SK-N-SH (cell line): ENCODE data around the gene NSMCE4A. TPM values are rescaled to one million over a fixed set of nuclear protein-coding genes. Genes with fewer than 3 reads are reported as not detected.

Experiments used
- CTCF ChIA-PET: fragments of 300-600, 350-600 bp; formaldehyde crosslinking; extraction: SDS; loops from one replicate; lab custom pipeline; 2021; lab: Yijun Ruan, JAX
- POLR2A ChIA-PET: fragments of 350-600 bp; sonication (Branson Sonifier 250); formaldehyde crosslinking; extraction: SDS; loops from one replicate; lab custom pipeline; 2020; ENCODE audit warnings: antibody characterized with exemption, inconsistent platforms; lab: Yijun Ruan, JAX
- DNase-seq: peaks from one replicate; pipeline ENCODE4 v3.0.0; 2012
- H2AFZ ChIP-seq: fragments of 200-600 bp; sonication (generic); 2 replicates; pipeline ENCODE4 v1.8.1; 2016; ENCODE audit warnings: antibody characterized with exemption, mild to moderate bottlenecking, low read depth
- H3F3A ChIP-seq: fragments of 200-600 bp; sonication (generic); replicated peaks from 2 replicates; pipeline ENCODE3; 2016; ENCODE audit warnings: antibody characterized with exemption, mild to moderate bottlenecking; ENCODE audit not compliant: insufficient read depth
- H3K27ac ChIP-seq, 2 experiments: fragments of 200-500 bp in 1 of 2; fragments of 200-600 bp in 1 of 2; sonication (Bioruptor generic) in 1 of 2; sonication (generic), shearing (Covaris generic) in 1 of 2; 2 replicates each; pipeline versions ENCODE4 v1.5.1 to v1.6.1; 2014 to 2016; ENCODE audit warnings: low read depth in 2 of 2, inconsistent platforms in 1 of 2, low read length in 1 of 2, mild to moderate bottlenecking in 1 of 2, mixed read lengths in 1 of 2
- H3K27me3 ChIP-seq: fragments of 200-600 bp; sonication (generic), shearing (Covaris generic); 2 replicates; pipeline ENCODE4 v1.6.1; 2016; ENCODE audit warnings: mixed run types; ENCODE audit not compliant: insufficient read depth
- H3K36me3 ChIP-seq, 2 experiments: fragments of 200-500 bp in 1 of 2; fragments of 200-600 bp in 1 of 2; sonication (Bioruptor generic) in 1 of 2; sonication (generic) in 1 of 2; replicated peaks in 1 of 2; 2 replicates each; pipeline versions ENCODE3 to v1.5.1; 2014 to 2016; ENCODE audit warnings: low read length in 1 of 2, mild to moderate bottlenecking in 1 of 2; ENCODE audit not compliant: insufficient read depth in 2 of 2, control insufficient read depth in 1 of 2
- H3K4me1 ChIP-seq, 2 experiments: fragments of 200-500 bp in 1 of 2; fragments of 200-600 bp in 1 of 2; sonication (Bioruptor generic) in 1 of 2; sonication (generic), shearing (Covaris generic) in 1 of 2; 2 replicates each; pipeline versions ENCODE4 v1.5.1 to v1.6.1; 2014 to 2016; ENCODE audit warnings: low read depth in 1 of 2, low read length in 1 of 2, mixed run types in 1 of 2; ENCODE audit not compliant: insufficient read depth in 2 of 2, control insufficient read depth in 1 of 2
- H3K4me2 ChIP-seq: fragments of 200-600 bp; sonication (generic), shearing (Covaris generic); 2 replicates; pipeline ENCODE4 v1.6.1; 2017; ENCODE audit warnings: mixed run types
- H3K4me3 ChIP-seq, 2 experiments: fragments of 200-500 bp in 1 of 2; fragments of 200-600 bp in 1 of 2; sonication (Bioruptor generic) in 1 of 2; sonication (generic), shearing (Covaris generic) in 1 of 2; 2 replicates each; pipeline versions ENCODE4 v1.5.1 to v1.8.1; 2014 to 2016; ENCODE audit warnings: low read depth in 2 of 2, inconsistent platforms in 1 of 2, low read length in 1 of 2, mild to moderate bottlenecking in 1 of 2, mixed read lengths in 1 of 2, moderate library complexity in 1 of 2
- H3K79me2 ChIP-seq: fragments of 200-600 bp; sonication (generic); 2 replicates; pipeline ENCODE4 v1.8.1; 2017; ENCODE audit warnings: mild to moderate bottlenecking; ENCODE audit not compliant: insufficient read depth
- H3K9ac ChIP-seq: fragments of 200-600 bp; sonication (generic); 2 replicates; pipeline ENCODE4 v1.6.1; 2017; ENCODE audit warnings: mixed run types
- H3K9me2 ChIP-seq: fragments of 200-600 bp; sonication (generic); 2 replicates; pipeline ENCODE4 v1.6.1; 2017; ENCODE audit warnings: mixed run types
- H3K9me3 ChIP-seq: fragments of 200-600 bp; sonication (generic); 2 replicates; pipeline ENCODE4 v1.6.1; 2017; ENCODE audit warnings: mixed run types, mild to moderate bottlenecking, moderate library complexity
- H4K20me1 ChIP-seq: fragments of 200-600 bp; sonication (generic); 2 replicates; pipeline ENCODE4 v1.6.1; 2017; ENCODE audit warnings: mild to moderate bottlenecking, mixed run types; ENCODE audit not compliant: insufficient read depth
- ELF1 ChIP-seq: IDR thresholded peaks from 2 replicates; pipeline ENCODE4 v1.4.0; 2012
- GABPA ChIP-seq: IDR thresholded peaks from 2 replicates; pipeline ENCODE4 v1.4.0; 2012; ENCODE audit warnings: low read depth, mild to moderate bottlenecking
- MXI1 ChIP-seq: IDR thresholded peaks from 2 replicates; pipeline ENCODE4 v1.6.1; 2012; ENCODE audit warnings: mild to moderate bottlenecking, low read depth, low read length, improper control_type of control experiment
- NFIC ChIP-seq: IDR thresholded peaks from 2 replicates; pipeline ENCODE4 v1.4.0; 2012; ENCODE audit warnings: borderline replicate concordance
- NRF1 ChIP-seq: IDR thresholded peaks from 2 replicates; pipeline ENCODE4 v1.6.1; 2012; ENCODE audit warnings: low read depth, mild to moderate bottlenecking, low read length
- POLR2AphosphoS5 ChIP-seq: IDR thresholded peaks from 2 replicates; pipeline ENCODE4 v1.6.1; 2012; ENCODE audit warnings: low read depth, low read length
- RAD21 ChIP-seq: IDR thresholded peaks from 2 replicates; pipeline ENCODE4 v1.6.1; 2012; ENCODE audit warnings: mild to moderate bottlenecking, low read length
- SIN3A ChIP-seq: IDR thresholded peaks from 2 replicates; pipeline ENCODE4 v1.6.1; 2012; ENCODE audit warnings: low read depth, mild to moderate bottlenecking, low read length, moderate library complexity, borderline replicate concordance
- SMC3 ChIP-seq: IDR thresholded peaks from 2 replicates; pipeline ENCODE4 v1.6.1; 2012; ENCODE audit warnings: low read depth, low read length, improper control_type of control experiment
- YY1 ChIP-seq: IDR thresholded peaks from 2 replicates; pipeline ENCODE4 v1.4.0; 2012; ENCODE audit warnings: low read depth, mild to moderate bottlenecking
- WGBS: methylation state at CpG from one replicate; pipeline ENCODE4 v1.1.6; 2017; ENCODE audit warnings: low lambda C conversion rate; 5-methylcytosine and 5-hydroxymethylcytosine counted together
- polyA plus RNA-seq, 3 experiments: library from polyadenylated mRNA; depleted of rRNA; stranded (reverse); fragments of >200 nt; gene quantifications; 2 replicates each; pipeline ENCODE4 v1.2.3, GENCODE V29; 2012
- TF ChIP-seq, protein P1 (sequence below): IDR thresholded peaks from 2 replicates; pipeline ENCODE4 v1.4.0; 2012; ENCODE audit warnings: low read depth, borderline replicate concordance
- TF ChIP-seq, protein P2 (sequence below): fragments of 150-350 bp; IDR thresholded peaks from 2 replicates; pipeline ENCODE4 v1.6.1; 2017; ENCODE audit warnings: antibody characterized with exemption, low read length, low read depth, borderline replicate concordance
- TF ChIP-seq, protein P3 (sequence below): IDR thresholded peaks from 2 replicates; pipeline ENCODE4 v1.4.0; 2012; ENCODE audit warnings: low read depth, borderline replicate concordance
- TF ChIP-seq, protein P4 (sequence below): IDR thresholded peaks from 2 replicates; pipeline ENCODE4 v1.4.0; 2012; ENCODE audit warnings: low read depth
- TF ChIP-seq, protein P5 (sequence below): fragments of 200-600 bp; sonication (generic); IDR thresholded peaks from 2 replicates; pipeline ENCODE4 v1.6.1; 2017; ENCODE audit warnings: antibody characterized with exemption, mild to moderate bottlenecking, moderate library complexity
- TF ChIP-seq, protein P6 (sequence below): IDR thresholded peaks from 2 replicates; pipeline ENCODE4 v1.6.1; 2012; ENCODE audit warnings: mild to moderate bottlenecking, low read depth, low read length, moderate library complexity

Gene NSMCE4A, protein sequence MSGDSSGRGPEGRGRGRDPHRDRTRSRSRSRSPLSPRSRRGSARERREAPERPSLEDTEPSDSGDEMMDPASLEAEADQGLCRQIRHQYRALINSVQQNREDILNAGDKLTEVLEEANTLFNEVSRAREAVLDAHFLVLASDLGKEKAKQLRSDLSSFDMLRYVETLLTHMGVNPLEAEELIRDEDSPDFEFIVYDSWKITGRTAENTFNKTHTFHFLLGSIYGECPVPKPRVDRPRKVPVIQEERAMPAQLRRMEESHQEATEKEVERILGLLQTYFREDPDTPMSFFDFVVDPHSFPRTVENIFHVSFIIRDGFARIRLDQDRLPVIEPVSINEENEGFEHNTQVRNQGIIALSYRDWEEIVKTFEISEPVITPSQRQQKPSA
- polyA plus RNA-seq (2012; rRNA removed): 28.5 and 35.6 TPM in 2 replicates
- 29.9 and 31.8 TPM in 2 replicates for polyA plus RNA-seq (2012; cell fraction: cytosol; rRNA removed)
- 96.2 and 102 TPM in 2 replicates for polyA plus RNA-seq (2012; cell fraction: nucleus; rRNA removed)

DNA sequence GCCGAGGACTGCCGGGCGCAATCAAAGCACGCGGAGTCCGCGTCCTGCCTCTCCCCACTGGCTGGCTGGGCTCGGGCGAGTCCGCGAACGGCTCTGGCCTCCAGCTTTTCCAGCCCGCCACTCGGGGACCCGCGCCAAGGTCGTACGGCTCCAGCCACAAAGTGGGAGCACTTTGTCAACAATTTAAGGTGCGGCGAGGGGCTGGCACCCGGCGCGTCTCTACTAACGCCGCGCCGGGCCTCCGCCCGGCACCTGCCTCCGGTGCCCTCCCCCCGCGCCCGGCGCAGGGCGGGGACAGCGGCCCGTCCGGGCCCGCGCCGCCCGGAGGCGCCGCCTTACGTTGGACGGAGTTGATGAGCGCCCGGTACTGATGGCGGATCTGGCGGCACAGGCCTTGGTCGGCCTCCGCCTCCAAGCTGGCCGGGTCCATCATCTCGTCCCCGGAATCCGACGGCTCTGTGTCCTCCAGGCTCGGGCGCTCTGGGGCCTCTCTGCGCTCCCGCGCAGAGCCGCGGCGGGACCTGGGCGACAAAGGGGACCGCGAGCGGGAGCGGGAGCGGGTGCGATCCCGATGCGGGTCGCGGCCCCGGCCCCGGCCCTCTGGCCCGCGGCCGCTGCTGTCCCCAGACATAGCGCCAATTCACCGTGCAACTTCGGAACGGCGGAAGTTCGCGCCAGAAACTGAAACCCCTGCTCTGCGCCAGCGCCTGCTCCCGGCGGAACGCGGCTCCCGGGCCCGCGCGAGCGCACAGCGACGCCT is at the start of gene NSMCE4A:
NSMCE4A (minus strand) TSS at position 683 of the 760 bp plus-strand sequence; CDS start at position 631, 52 bp downstream.
- WGBS: 0% methylated on average over 1 of the region's 101 CpGs
- Histone ChIP-seq H3K4me1 (peaks cover 0 to 13% of the 10 kb centered on the region in 2 experiments; a peak in 2 of 4 replicates), H3K9ac (peak within 1 kb of the TSS; percentile 96), H3K9me3 (no peaks in the 10 kb centered on the region), H3K4me3 (peak within 1 kb of the TSS; percentile 82 to 98), H4K20me1 (no peaks in the 10 kb centered on the region), H3K79me2 (peaks cover 13% of the 10 kb centered on the region), H3K27ac (peak within 1 kb of the TSS; percentile 81 to 94), H3K36me3 (peaks cover 0 to 12% of the 10 kb centered on the region in 2 experiments), H3F3A (peaks cover 8% of the 10 kb centered on the region), H3K27me3 (no peaks in the 10 kb centered on the region), H3K9me2 (no peaks in the 10 kb centered on the region), H3K4me2 (peak within 1 kb of the TSS; percentile 99), H2AFZ (peak within 1 kb of the TSS; percentile 87)
- TF ChIP-seq RAD21 (no peak), MXI1 (no peak; the same call in none of the 2 replicates), NFIC (0 out of 2 replicates have a peak, but pooled peaks have one; percentile 5), POLR2AphosphoS5 (peak; percentile 68), SIN3A (peak; percentile 64; the same call in 1 of the 2 replicates), NRF1 (peak; percentile 38; the same call in 1 of the 2 replicates), GABPA (peak; percentile 57; the same call in 1 of the 2 replicates), YY1 (peak; percentile 79), ELF1 (no peak), SMC3 (no peak)
- TF ChIP-seq, protein P1, sequence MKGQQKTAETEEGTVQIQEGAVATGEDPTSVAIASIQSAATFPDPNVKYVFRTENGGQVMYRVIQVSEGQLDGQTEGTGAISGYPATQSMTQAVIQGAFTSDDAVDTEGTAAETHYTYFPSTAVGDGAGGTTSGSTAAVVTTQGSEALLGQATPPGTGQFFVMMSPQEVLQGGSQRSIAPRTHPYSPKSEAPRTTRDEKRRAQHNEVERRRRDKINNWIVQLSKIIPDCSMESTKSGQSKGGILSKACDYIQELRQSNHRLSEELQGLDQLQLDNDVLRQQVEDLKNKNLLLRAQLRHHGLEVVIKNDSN: 0 out of 2 replicates have a peak, but pooled peaks have one; percentile 3
- TF ChIP-seq, protein P2, sequence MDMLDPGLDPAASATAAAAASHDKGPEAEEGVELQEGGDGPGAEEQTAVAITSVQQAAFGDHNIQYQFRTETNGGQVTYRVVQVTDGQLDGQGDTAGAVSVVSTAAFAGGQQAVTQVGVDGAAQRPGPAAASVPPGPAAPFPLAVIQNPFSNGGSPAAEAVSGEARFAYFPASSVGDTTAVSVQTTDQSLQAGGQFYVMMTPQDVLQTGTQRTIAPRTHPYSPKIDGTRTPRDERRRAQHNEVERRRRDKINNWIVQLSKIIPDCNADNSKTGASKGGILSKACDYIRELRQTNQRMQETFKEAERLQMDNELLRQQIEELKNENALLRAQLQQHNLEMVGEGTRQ: no peak
- TF ChIP-seq, protein P3, sequence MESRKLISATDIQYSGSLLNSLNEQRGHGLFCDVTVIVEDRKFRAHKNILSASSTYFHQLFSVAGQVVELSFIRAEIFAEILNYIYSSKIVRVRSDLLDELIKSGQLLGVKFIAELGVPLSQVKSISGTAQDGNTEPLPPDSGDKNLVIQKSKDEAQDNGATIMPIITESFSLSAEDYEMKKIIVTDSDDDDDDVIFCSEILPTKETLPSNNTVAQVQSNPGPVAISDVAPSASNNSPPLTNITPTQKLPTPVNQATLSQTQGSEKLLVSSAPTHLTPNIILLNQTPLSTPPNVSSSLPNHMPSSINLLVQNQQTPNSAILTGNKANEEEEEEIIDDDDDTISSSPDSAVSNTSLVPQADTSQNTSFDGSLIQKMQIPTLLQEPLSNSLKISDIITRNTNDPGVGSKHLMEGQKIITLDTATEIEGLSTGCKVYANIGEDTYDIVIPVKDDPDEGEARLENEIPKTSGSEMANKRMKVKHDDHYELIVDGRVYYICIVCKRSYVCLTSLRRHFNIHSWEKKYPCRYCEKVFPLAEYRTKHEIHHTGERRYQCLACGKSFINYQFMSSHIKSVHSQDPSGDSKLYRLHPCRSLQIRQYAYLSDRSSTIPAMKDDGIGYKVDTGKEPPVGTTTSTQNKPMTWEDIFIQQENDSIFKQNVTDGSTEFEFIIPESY: no peak
- TF ChIP-seq, protein P4, sequence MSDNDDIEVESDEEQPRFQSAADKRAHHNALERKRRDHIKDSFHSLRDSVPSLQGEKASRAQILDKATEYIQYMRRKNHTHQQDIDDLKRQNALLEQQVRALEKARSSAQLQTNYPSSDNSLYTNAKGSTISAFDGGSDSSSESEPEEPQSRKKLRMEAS: peak; percentile 80
- TF ChIP-seq, protein P5, sequence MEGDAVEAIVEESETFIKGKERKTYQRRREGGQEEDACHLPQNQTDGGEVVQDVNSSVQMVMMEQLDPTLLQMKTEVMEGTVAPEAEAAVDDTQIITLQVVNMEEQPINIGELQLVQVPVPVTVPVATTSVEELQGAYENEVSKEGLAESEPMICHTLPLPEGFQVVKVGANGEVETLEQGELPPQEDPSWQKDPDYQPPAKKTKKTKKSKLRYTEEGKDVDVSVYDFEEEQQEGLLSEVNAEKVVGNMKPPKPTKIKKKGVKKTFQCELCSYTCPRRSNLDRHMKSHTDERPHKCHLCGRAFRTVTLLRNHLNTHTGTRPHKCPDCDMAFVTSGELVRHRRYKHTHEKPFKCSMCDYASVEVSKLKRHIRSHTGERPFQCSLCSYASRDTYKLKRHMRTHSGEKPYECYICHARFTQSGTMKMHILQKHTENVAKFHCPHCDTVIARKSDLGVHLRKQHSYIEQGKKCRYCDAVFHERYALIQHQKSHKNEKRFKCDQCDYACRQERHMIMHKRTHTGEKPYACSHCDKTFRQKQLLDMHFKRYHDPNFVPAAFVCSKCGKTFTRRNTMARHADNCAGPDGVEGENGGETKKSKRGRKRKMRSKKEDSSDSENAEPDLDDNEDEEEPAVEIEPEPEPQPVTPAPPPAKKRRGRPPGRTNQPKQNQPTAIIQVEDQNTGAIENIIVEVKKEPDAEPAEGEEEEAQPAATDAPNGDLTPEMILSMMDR: no peak
- TF ChIP-seq, protein P6, sequence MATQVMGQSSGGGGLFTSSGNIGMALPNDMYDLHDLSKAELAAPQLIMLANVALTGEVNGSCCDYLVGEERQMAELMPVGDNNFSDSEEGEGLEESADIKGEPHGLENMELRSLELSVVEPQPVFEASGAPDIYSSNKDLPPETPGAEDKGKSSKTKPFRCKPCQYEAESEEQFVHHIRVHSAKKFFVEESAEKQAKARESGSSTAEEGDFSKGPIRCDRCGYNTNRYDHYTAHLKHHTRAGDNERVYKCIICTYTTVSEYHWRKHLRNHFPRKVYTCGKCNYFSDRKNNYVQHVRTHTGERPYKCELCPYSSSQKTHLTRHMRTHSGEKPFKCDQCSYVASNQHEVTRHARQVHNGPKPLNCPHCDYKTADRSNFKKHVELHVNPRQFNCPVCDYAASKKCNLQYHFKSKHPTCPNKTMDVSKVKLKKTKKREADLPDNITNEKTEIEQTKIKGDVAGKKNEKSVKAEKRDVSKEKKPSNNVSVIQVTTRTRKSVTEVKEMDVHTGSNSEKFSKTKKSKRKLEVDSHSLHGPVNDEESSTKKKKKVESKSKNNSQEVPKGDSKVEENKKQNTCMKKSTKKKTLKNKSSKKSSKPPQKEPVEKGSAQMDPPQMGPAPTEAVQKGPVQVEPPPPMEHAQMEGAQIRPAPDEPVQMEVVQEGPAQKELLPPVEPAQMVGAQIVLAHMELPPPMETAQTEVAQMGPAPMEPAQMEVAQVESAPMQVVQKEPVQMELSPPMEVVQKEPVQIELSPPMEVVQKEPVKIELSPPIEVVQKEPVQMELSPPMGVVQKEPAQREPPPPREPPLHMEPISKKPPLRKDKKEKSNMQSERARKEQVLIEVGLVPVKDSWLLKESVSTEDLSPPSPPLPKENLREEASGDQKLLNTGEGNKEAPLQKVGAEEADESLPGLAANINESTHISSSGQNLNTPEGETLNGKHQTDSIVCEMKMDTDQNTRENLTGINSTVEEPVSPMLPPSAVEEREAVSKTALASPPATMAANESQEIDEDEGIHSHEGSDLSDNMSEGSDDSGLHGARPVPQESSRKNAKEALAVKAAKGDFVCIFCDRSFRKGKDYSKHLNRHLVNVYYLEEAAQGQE: no peak
- ChIA-PET CTCF (interaction anchor here (0.6 to 2.7 kb wide), 24 partner anchors 9 to 1236 kb away, joined by 3 to 13 read pairs (median 3); no protein-coding TSS in a partner anchor), POLR2A (interaction anchor here (0.9 to 2.1 kb wide), 6 partner anchors 13 to 189 kb away, joined by 3 to 14 read pairs (median 3); partner anchors contain the start of gene ATE1)
- peak; percentile 95 for DNase-seq
